WI38 (cell line): ENCODE results near the gene ABCA13.

ENCODE experiments used
- H3K4me3 ChIP-seq: 2 replicates; pipeline ENCODE4 v1.5.1; 2011; ENCODE audit warnings: low read depth, mild to moderate bottlenecking, control low read depth, low read length
- CTCF ChIP-seq: IDR thresholded peaks from 2 replicates; pipeline ENCODE4 v1.5.1; 2012; ENCODE audit warnings: low read depth, mild to moderate bottlenecking, control low read depth, low read length

Gene ABCA13

DNA sequence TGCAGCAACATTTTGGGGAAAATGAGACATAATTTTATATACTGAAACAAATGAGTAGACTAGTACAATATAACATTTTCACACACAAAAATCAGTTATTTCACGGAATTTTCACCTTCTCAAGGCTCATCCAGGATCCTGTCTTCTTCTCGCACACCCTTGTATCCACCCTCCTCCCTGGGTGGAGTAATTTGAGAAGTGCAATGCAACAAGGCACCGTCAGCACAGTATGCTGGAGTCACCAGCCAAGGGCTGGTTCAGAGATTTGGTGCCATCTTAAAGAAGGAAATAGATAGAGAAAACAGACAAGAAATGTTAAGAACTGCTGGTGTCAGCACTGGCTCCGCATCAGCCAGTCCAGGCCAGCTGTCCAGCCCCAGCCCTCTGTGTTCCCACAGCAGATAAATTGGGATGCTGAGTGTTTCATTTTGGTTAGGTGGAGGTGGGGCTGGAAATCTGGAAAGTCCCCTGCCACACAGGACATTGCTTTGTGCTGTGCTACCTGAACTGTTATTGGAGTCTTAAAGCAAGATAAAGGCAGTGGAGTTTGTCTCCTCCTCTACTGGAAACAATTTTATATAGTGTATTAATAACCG lies 176.1 kb downstream of the ABCA13 start:
- no peak for TF ChIP-seq CTCF

DNA sequence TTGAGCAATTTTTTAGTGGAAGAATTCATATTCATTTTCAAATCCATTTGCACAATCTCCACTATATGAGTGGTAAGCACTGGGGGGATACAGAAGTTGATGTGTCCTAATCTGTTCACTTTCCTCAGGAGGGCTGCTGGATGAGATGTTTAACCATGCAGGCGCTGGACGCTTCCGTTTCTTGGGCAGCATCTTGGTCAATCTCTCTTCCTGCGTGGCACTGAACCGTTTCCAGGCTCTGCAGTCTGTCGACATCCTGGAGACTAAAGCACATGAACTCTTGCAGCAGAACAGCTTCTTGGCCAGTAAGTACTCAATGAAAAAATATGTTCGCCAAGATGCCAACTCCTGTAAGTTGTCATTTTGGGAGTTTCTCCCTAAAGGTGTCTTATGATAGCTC lies 179.3 kb downstream of the ABCA13 start:
- TF ChIP-seq CTCF = no peak
- no peak overlapping the region for H3K4me3 ChIP-seq

More for the DNA sequence above, 176.1 kb downstream of the ABCA13 start:
- no peak overlapping the region for H3K4me3 ChIP-seq

- TF ChIP-seq CTCF = no peak
- H3K4me3 ChIP-seq = no peak overlapping the region
These were observed 180.6 kb downstream of the ABCA13 start for GRCh38 chr7:48351900-48352299.

GRCh38 chr7:48355346-48355745 lies 184.1 kb downstream of the ABCA13 start:
- no peak for TF ChIP-seq CTCF
- no peak overlapping the region for H3K4me3 ChIP-seq

DNA sequence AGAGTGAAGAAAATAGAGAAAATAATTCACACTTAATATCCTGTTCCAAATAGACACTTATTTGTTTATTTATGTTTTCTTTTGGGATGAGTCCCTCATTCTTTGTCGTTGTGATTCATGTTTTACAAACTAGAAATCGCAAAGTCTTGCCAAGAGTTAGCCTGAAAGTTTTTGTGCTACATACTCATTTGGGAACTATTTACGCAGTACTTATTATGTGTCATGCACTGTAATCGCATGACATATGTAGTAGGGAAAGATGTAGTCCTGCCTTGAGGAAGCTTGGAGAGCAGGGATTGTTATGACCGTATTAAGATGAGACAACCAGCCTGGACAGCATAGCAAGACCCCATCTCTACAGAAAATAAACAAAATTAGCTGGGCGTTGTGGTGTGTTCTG lies 189.3 kb downstream of the ABCA13 start:
- H3K4me3 ChIP-seq = no peak overlapping the region
- no peak for TF ChIP-seq CTCF

- TF ChIP-seq CTCF = no peak
- no peak overlapping the region for H3K4me3 ChIP-seq
These were observed 191.9 kb downstream of the ABCA13 start for GRCh38 chr7:48363174-48363573.

- no peak for TF ChIP-seq CTCF
- no peak overlapping the region for H3K4me3 ChIP-seq
These were observed 193.8 kb downstream of the ABCA13 start for GRCh38 chr7:48365010-48365409.
